ENCODE results near the gene RUNX1.
A peak's percentile ranks its signal among the peaks of the same experiment; 100 is the strongest.

Gene RUNX1

DNA sequence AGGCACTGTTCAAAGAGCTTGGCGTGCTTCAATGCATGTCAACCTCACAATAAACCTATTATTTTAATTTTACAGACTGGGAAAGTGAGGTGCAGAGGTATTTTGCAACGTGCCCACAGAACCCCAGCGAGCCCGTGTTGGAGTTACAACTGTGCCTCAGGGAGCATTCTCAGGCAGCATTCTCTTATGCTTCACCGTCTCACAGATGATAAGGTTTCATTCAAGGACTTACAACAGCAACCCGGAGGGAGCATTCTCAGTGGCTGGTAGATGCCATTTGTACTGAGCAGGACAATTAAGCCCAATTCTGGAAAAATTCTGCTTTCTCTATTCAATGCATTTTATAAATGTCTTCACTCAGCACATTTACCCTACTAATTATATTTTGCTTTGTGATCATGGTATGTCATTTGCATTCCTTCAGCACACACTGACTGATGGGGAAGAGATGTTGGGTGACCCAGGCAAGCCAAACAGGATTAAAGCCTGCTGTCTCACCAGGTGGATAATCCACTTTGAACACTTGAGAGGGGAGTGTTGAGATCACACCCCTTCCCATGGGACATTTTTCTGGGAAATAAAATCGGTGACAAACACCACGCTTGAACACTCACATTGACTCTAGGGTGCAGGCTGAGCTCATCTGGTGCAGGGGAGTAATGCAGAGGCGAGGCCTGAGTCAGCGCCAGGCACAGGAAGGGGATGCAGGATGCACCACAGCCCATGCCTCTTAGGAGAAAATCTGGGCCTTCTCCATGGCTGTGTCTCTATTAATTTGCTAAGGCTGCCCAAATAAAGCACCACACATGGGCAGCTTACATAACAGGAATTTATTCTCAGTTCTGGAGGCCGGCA is 266.4 kb downstream of the RUNX1 start:
- no peaks in the 10 kb centered on the region for H3K4me1 Mint-ChIP-seq
- no peaks in the 10 kb centered on the region for H3K9me3 Mint-ChIP-seq
- no peak overlapping the region for H3K27ac Mint-ChIP-seq
- peaks cover 12% of the 10 kb centered on the region for H3K27me3 Mint-ChIP-seq (ENCODE audit: low read depth)
- no peak overlapping the region for H3K4me3 Mint-ChIP-seq
- H3K36me3 Mint-ChIP-seq (ENCODE audit: low read depth) = no peaks in the 10 kb centered on the region
- TF ChIP-seq, protein P1, sequence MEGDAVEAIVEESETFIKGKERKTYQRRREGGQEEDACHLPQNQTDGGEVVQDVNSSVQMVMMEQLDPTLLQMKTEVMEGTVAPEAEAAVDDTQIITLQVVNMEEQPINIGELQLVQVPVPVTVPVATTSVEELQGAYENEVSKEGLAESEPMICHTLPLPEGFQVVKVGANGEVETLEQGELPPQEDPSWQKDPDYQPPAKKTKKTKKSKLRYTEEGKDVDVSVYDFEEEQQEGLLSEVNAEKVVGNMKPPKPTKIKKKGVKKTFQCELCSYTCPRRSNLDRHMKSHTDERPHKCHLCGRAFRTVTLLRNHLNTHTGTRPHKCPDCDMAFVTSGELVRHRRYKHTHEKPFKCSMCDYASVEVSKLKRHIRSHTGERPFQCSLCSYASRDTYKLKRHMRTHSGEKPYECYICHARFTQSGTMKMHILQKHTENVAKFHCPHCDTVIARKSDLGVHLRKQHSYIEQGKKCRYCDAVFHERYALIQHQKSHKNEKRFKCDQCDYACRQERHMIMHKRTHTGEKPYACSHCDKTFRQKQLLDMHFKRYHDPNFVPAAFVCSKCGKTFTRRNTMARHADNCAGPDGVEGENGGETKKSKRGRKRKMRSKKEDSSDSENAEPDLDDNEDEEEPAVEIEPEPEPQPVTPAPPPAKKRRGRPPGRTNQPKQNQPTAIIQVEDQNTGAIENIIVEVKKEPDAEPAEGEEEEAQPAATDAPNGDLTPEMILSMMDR (IDR thresholded peaks at IDR 0.05; ENCODE audit: unreplicated experiment in 3 of 3) = no peak

GRCh38 chr21:34781526-34781925 is 267.6 kb downstream of the RUNX1 start:
- Mint-ChIP-seq H3K9me3 (no peaks in the 10 kb centered on the region), H3K4me3 (no peak overlapping the region), H3K27me3 (ENCODE audit: low read depth) (peaks cover 15% of the 10 kb centered on the region), H3K27ac (peak overlapping the region in 1 of 3 experiments; percentile 59), H3K36me3 (ENCODE audit: low read depth) (no peaks in the 10 kb centered on the region), H3K4me1 (no peaks in the 10 kb centered on the region)
- TF ChIP-seq, protein P1 (IDR thresholded peaks at IDR 0.05; ENCODE audit: unreplicated experiment in 3 of 3) = no peak

- Mint-ChIP-seq H3K27me3 (ENCODE audit: low read depth) (peaks cover 11% of the 10 kb centered on the region), H3K27ac (no peak overlapping the region), H3K4me3 (no peak overlapping the region), H3K4me1 (no peaks in the 10 kb centered on the region), H3K9me3 (no peaks in the 10 kb centered on the region), H3K36me3 (ENCODE audit: low read depth) (no peaks in the 10 kb centered on the region)
- TF ChIP-seq, protein P1 (IDR thresholded peaks at IDR 0.05; ENCODE audit: unreplicated experiment in 3 of 3) = no peak
Observed at GRCh38 chr21:34779860-34780259, 269.2 kb downstream of the RUNX1 start.

GRCh38 chr21:34775793-34776192 is 273.3 kb downstream of the RUNX1 start:
- H3K4me1 Mint-ChIP-seq = no peaks in the 10 kb centered on the region
- H3K9me3 Mint-ChIP-seq = peaks cover 5% of the 10 kb centered on the region

GRCh38 chr21:34774750-34775149 is 274.4 kb downstream of the RUNX1 start:
- peaks cover 5% of the 10 kb centered on the region for H3K9me3 Mint-ChIP-seq
- H3K4me1 Mint-ChIP-seq = no peaks in the 10 kb centered on the region
- H3K36me3 Mint-ChIP-seq (ENCODE audit: low read depth) = no peaks in the 10 kb centered on the region
- no peak overlapping the region for H3K27ac Mint-ChIP-seq
- H3K4me3 Mint-ChIP-seq = no peak overlapping the region
- H3K27me3 Mint-ChIP-seq (ENCODE audit: low read depth) = peaks cover 7% of the 10 kb centered on the region
- TF ChIP-seq, protein P1 (IDR thresholded peaks at IDR 0.05; ENCODE audit: unreplicated experiment in 3 of 3) = no peak

More at GRCh38 chr21:34775793-34776192, 273.3 kb downstream of the RUNX1 start:
- Mint-ChIP-seq H3K27ac (no peak overlapping the region), H3K4me3 (no peak overlapping the region), H3K27me3 (ENCODE audit: low read depth) (peaks cover 7% of the 10 kb centered on the region), H3K36me3 (ENCODE audit: low read depth) (no peaks in the 10 kb centered on the region)
- TF ChIP-seq, protein P1 (IDR thresholded peaks at IDR 0.05; ENCODE audit: unreplicated experiment in 3 of 3) = no peak
